SIG-M5 treated with dmso at 0.1 percent for 504 hours (cell line): ENCODE results near the gene ANXA1.

Experiments used
- DNase-seq: peaks from one replicate; lab custom pipeline; 2025; ENCODE audit not compliant: unreplicated experiment; lab: John Stamatoyannopoulos, UW

Gene ANXA1, protein sequence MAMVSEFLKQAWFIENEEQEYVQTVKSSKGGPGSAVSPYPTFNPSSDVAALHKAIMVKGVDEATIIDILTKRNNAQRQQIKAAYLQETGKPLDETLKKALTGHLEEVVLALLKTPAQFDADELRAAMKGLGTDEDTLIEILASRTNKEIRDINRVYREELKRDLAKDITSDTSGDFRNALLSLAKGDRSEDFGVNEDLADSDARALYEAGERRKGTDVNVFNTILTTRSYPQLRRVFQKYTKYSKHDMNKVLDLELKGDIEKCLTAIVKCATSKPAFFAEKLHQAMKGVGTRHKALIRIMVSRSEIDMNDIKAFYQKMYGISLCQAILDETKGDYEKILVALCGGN

GRCh38 chr9:73151653-73152542 lies at the start of gene ANXA1:
TSS of gene ANXA1 (plus strand) at chr9:73151865. CDS start at chr9:73158536, 6,671 bp downstream.
- DNase-seq: peak; percentile 78

- DNase-seq: no peak
Observed at GRCh38 chr9:73104342-73104741, 47.3 kb upstream of the ANXA1 start.

GRCh38 chr9:73104921-73105320 lies 46.7 kb upstream of the ANXA1 start:
- DNase-seq: no peak

- DNase-seq: peak; percentile 41
Observed at GRCh38 chr9:73107489-73108069, 44.1 kb upstream of the ANXA1 start.

DNA sequence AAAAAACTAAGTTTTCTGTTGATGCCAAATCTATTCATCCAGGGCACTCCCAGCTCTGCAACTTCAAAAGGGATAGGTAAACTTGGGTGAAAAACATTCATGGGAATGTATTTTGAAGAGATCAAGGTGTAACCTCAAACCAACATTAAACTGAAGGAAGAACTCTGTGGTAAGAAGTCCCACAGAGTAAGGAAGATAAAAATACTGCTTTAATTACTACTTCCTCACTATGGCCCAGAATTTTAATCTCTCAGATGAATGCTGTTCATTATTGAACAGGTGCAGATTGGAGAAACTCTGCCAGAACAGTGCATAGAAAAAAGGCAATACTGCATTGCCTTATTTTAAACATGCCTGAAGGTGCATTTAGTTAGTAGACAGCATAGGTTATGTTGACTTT lies 37.6 kb upstream of the ANXA1 start:
- no peak for DNase-seq

- DNase-seq: no peak
Observed at GRCh38 chr9:73114958-73115357, 36.7 kb upstream of the ANXA1 start.

DNA sequence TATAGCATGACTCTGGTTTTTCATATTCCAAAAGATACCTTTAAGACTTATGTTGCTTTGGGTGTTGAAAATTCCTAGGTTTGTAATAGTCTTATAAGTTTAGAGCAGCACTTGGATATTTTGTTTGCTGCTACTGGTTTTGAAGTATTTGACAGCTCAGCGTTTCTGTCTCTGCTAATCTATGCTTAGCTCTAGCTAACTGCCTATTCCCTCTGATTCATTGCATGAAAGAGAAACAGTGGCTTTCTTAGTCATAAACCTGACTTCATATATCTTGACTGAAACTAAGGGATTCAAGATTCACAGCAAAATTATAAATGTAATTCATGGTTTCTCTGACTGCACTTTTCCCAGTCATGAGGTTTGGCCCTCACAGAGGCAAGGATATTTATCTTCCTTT lies 35.6 kb upstream of the ANXA1 start:
- no peak for DNase-seq

- no peak for DNase-seq
Observed at GRCh38 chr9:73116880-73117279, 34.8 kb upstream of the ANXA1 start.

DNA sequence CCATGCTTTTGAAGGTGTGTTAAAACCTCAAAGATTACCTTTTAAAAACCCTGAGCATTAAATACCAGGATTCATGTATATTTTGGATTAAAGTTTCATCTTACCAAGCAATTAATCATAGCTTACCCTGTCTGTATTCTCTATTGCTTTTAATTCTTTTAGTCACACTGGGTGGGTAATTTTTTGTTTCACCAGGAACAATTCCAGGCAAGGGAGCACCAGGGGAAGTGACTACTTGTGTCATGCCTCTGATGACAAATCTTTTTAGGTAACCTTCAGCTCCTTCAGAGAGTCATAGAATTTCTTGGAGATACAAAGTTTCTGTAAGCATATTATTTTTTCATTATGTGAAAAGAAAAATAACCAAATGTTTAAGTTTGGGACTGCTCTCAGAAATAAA lies 33.4 kb upstream of the ANXA1 start:
- DNase-seq: no peak

- DNase-seq: no peak
Observed at GRCh38 chr9:73118898-73119554, 32.6 kb upstream of the ANXA1 start.

GRCh38 chr9:73121375-73121935 lies 30.2 kb upstream of the ANXA1 start:
- DNase-seq: no peak

DNA sequence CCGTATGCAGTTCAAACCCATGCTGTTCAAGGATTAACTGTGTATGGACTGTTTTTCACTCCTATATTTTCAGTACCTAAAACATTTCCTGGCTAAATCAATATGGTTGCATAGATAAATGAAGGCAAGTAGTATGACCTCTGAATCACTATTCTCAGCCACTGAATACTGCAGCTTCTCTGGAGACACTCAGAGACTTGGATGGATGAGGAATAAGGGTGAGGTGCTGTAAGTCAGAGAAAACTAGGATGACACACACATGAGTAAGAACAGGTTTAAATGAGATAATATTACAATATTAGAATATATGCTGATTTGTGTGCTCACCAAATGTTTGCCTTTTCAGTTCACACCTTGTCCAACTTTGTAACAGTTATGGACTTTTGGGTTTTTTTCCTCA lies 26.0 kb upstream of the ANXA1 start:
- no peak for DNase-seq

- peak; percentile 30 for DNase-seq
Observed at GRCh38 chr9:73129941-73130685, 21.6 kb upstream of the ANXA1 start.

GRCh38 chr9:73131461-73131860 lies 20.2 kb upstream of the ANXA1 start:
- DNase-seq: no peak

DNA sequence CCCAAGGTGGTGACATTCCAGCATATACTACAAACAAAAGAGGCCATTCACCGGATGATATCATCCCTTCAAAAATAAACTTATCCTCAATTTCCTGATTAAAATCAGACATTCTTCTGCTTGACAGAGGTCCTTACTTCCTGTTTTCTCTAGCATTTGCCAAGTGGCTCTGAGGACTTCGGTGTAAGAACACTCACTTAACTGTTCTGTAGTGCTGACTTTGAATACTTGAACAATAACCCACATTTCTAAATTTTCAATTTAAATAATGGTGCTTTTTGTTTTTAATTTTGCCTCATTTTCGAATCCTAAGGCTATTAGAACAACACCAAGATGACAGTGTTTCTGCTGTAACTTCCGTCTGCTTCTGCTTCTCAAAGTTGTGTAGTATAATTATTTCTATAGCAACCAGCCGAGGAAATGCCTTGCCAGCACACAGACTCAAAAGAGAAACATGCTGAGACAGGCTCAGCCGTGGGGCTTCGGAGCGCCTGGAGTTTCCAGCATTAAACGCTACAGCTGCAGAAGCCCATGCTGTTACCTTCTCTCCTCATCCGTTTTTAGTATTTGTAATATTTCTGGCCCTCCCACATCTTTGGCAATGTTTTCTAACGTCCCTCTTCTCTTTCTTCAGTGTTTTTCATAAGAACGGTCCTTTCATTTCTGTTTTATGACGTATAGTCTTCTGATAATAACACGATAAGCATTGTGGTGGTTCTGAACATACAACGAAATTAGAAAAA lies 19.5 kb upstream of the ANXA1 start:
- DNase-seq: peak; percentile 88

GRCh38 chr9:73133022-73133651 lies 18.5 kb upstream of the ANXA1 start:
- DNase-seq: no peak

DNA sequence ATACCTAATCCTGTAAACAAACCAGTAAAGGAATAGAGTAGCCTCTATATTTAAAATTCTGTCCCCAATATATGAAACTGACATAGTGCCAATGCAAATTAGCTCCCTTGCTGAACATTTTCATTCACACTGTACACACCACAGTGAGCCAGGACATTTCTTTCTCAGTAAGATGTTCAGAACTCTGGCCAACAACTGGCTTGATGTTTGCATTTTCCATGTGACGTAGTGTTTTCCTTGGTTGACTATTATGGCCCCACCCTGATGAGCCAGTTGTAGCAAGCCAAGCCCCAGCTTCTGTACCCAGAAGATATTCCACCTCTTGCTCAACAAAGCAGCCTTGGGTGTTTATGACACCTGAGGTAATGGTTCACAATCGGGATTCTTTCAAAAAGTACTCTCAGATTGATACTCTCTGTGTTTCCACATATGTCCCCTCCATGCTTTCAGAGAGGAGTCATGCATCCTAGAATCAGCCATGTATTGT lies 17.7 kb upstream of the ANXA1 start:
- no peak for DNase-seq

DNA sequence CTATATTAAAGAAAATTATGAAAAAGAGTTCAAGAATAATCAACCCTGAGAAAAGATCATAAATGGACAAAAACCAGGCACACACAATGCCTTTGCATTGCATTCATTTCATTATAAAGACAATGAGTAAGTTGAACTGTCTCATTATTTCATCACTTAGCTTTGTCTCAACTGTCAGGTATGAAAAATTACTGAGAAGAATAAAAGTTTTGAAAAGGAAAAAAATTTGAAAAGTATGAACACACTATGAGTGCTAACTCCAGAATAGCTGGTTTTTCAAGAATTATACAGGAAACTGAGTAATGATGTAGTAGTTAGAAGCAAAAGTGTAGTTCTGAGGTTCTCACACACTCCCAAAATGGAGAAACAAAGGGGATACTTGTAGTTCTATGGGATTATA lies 16.3 kb upstream of the ANXA1 start:
- no peak for DNase-seq
